Natural killer cell (primary cell): Measurements from ENCODE around the gene PET100. TPM values are rescaled to one million over a fixed set of nuclear protein-coding genes. Genes with fewer than 3 reads are reported as not detected.

Source experiments
- ATAC-seq, 3 donors: fragments of 150-1000 bp in 2 of 3; fragments of 200-7000 bp in 1 of 3; cut with Tn5 transposase; 1 replicate in 1 of 3; 2 replicates in 2 of 3; pipeline ENCODE4 v1.10.0; 2021; ENCODE audit warnings: mild to moderate bottlenecking in 2 of 3, moderate library complexity in 2 of 3
- DNase-seq, 2 donors: peaks; one replicate each; pipeline versions ENCODE4 v3.0.0 to v3.0.0-alpha.2; 2013 to 2021; ENCODE audit warnings: mixed read lengths in 1 of 2
- H3K27ac ChIP-seq: one replicate; pipeline ENCODE4 v1.5.1; 2013; ENCODE audit warnings: mild to moderate bottlenecking, low read length
- H3K27me3 ChIP-seq: one replicate; pipeline ENCODE4 v1.6.1; 2013; ENCODE audit warnings: low read length; ENCODE audit not compliant: control insufficient read depth, insufficient read depth
- H3K36me3 ChIP-seq: one replicate; pipeline ENCODE4 v1.6.1; 2013; ENCODE audit warnings: low read length; ENCODE audit not compliant: control insufficient read depth, insufficient read depth
- H3K4me1 ChIP-seq: one replicate; pipeline ENCODE4 v1.6.1; 2013; ENCODE audit warnings: low read length; ENCODE audit not compliant: control insufficient read depth, insufficient read depth
- H3K4me3 ChIP-seq: one replicate; pipeline ENCODE4 v1.5.1; 2013; ENCODE audit warnings: low read length
- H3K9me3 ChIP-seq: one replicate; pipeline ENCODE4 v1.6.1; 2013; ENCODE audit warnings: low read length; ENCODE audit not compliant: control insufficient read depth, insufficient read depth
- H3K27ac Mint-ChIP-seq, 2 donors: one replicate each; pipeline ENCODE4 v1.8.0; 2022; ENCODE audit warnings: mild to moderate bottlenecking in 2 of 2, mixed read lengths in 2 of 2, moderate library complexity in 1 of 2
- H3K27me3 Mint-ChIP-seq, 2 donors: one replicate each; pipeline ENCODE4 v1.8.0; 2022; ENCODE audit warnings: low read depth in 2 of 2, mixed read lengths in 2 of 2
- H3K36me3 Mint-ChIP-seq: one replicate; pipeline ENCODE4 v1.8.0; 2022; ENCODE audit warnings: mixed read lengths
- H3K4me1 Mint-ChIP-seq, 2 donors: one replicate each; pipeline ENCODE4 v1.8.0; 2022; ENCODE audit warnings: mixed read lengths in 2 of 2
- H3K4me3 Mint-ChIP-seq: one replicate; pipeline ENCODE4 v1.8.0; 2022; ENCODE audit warnings: mild to moderate bottlenecking, moderate library complexity, mixed read lengths
- H3K9me3 Mint-ChIP-seq, 2 donors: one replicate each; pipeline ENCODE4 v1.8.0; 2022; ENCODE audit warnings: mixed read lengths in 2 of 2
- WGBS: methylation state at CpG from one replicate; pipeline ENCODE4 v1.1.7; 2013; ENCODE audit warnings: missing lambda C conversion rate; ENCODE audit not compliant: insufficient coverage; 5-methylcytosine and 5-hydroxymethylcytosine counted together
- intact Hi-C: fragments of 100-400 bp; cut with micrococcal nuclease; formaldehyde crosslinking; loops from one replicate; pipeline ENCODE4 v1.14.2; 2022
- total RNA-seq, 4 donors: library from RNA; stranded (reverse); fragments of 120-200 nt in 1 of 4; gene quantifications; one replicate each; pipeline versions ENCODE4 v1.2.3 to v1.2.4, GENCODE V29; 2013 to 2022
- TF ChIP-seq, protein P1 (sequence below): fragments of 200-600 bp; IDR thresholded peaks from one replicate; pipeline ENCODE4 v1.8.0; 2022; ENCODE audit warnings: antibody characterized with exemption

PET100 gene
- total RNA-seq, 3 donors from 2014 or later (not counting 1 experiment from before 2014, with no cell fraction given) = 92.0 to 139 (median 106) TPM

DNA sequence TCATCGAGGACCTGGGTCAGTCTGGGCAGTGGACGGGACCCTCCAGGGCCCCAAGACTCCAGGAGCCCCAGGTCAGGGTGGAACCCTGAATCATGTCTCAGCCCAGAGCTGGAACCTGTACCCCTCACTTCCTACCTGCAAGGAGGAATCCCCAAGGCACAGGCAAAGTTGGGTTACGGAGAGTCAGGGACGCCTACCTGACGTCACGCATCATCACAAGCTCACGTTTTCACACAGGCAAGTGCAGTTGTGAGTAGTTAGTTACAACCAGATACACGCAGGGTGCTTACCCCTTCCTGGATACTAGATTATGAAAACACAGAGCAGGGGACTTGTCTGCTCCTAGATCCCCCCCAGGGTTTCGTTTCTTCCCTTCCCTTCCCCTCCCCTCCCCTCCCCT, 41.2 kb downstream of the PET100 start:
- ATAC-seq (no peak), DNase-seq (peak in 1 of 2 donors; percentile 24)
- no peaks in the 10 kb centered on the region for H3K36me3 ChIP-seq
- peaks cover 8 to 14% of the 10 kb centered on the region in 2 donors for H3K4me1 Mint-ChIP-seq
- no peaks in the 10 kb centered on the region for H3K9me3 Mint-ChIP-seq
- no peak overlapping the region for H3K27ac ChIP-seq
- intact Hi-C loops = loop anchor here (10.0 kb wide), 1 partner anchor 316 kb away; no protein-coding TSS in a partner anchor
- no peak overlapping the region for H3K4me3 ChIP-seq
- H3K27me3 Mint-ChIP-seq = peaks cover 16 to 20% of the 10 kb centered on the region in 2 donors
- TF ChIP-seq, protein P1, sequence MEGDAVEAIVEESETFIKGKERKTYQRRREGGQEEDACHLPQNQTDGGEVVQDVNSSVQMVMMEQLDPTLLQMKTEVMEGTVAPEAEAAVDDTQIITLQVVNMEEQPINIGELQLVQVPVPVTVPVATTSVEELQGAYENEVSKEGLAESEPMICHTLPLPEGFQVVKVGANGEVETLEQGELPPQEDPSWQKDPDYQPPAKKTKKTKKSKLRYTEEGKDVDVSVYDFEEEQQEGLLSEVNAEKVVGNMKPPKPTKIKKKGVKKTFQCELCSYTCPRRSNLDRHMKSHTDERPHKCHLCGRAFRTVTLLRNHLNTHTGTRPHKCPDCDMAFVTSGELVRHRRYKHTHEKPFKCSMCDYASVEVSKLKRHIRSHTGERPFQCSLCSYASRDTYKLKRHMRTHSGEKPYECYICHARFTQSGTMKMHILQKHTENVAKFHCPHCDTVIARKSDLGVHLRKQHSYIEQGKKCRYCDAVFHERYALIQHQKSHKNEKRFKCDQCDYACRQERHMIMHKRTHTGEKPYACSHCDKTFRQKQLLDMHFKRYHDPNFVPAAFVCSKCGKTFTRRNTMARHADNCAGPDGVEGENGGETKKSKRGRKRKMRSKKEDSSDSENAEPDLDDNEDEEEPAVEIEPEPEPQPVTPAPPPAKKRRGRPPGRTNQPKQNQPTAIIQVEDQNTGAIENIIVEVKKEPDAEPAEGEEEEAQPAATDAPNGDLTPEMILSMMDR = no peak
- no peak overlapping the region for H3K27ac Mint-ChIP-seq
- peaks cover 2% of the 10 kb centered on the region for H3K9me3 ChIP-seq
- 69% methylated on average over 7 of the region's 9 CpGs for WGBS
- peaks cover 3% of the 10 kb centered on the region for H3K27me3 ChIP-seq
- no peak overlapping the region for H3K4me3 Mint-ChIP-seq
- no peaks in the 10 kb centered on the region for H3K36me3 Mint-ChIP-seq
- H3K4me1 ChIP-seq = peaks cover 24% of the 10 kb centered on the region

DNA sequence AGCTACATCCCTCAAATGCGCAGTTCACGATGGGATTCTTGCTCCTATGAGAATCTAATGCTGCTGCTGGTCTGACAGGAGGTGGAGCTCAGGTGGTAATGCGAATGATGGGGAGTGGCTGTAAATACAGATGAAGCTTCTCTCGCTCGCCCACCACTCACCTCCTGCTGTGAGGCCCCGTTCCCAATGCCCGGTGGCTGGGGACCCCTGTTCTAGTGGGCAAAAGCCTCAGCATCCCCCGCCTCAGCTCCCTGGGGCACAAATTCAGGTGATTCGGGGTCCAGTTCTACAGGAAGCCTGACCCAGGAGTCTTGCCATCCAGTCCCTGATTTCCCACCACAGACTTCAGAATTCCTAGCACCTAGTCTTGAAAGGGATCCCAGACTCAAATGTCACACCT, 42.9 kb downstream of the PET100 start:
- Histone ChIP-seq H3K27me3 (peaks cover 3% of the 10 kb centered on the region), H3K9me3 (peaks cover 2% of the 10 kb centered on the region), H3K27ac (no peak overlapping the region), H3K36me3 (no peaks in the 10 kb centered on the region), H3K4me3 (no peak overlapping the region), H3K4me1 (peaks cover 37% of the 10 kb centered on the region)
- ATAC-seq (no peak), DNase-seq (no peak)
- Mint-ChIP-seq H3K27ac (no peak overlapping the region), H3K4me3 (no peak overlapping the region), H3K4me1 (peaks cover 8 to 22% of the 10 kb centered on the region in 2 donors), H3K36me3 (no peaks in the 10 kb centered on the region), H3K9me3 (no peaks in the 10 kb centered on the region), H3K27me3 (peaks cover 23 to 24% of the 10 kb centered on the region in 2 donors)
- WGBS = 71% methylated on average over 9 of the region's 9 CpGs
- TF ChIP-seq, protein P1 = no peak
- intact Hi-C loops = loop anchor here (10.0 kb wide), 1 partner anchor 318 kb away; no protein-coding TSS in a partner anchor

DNA sequence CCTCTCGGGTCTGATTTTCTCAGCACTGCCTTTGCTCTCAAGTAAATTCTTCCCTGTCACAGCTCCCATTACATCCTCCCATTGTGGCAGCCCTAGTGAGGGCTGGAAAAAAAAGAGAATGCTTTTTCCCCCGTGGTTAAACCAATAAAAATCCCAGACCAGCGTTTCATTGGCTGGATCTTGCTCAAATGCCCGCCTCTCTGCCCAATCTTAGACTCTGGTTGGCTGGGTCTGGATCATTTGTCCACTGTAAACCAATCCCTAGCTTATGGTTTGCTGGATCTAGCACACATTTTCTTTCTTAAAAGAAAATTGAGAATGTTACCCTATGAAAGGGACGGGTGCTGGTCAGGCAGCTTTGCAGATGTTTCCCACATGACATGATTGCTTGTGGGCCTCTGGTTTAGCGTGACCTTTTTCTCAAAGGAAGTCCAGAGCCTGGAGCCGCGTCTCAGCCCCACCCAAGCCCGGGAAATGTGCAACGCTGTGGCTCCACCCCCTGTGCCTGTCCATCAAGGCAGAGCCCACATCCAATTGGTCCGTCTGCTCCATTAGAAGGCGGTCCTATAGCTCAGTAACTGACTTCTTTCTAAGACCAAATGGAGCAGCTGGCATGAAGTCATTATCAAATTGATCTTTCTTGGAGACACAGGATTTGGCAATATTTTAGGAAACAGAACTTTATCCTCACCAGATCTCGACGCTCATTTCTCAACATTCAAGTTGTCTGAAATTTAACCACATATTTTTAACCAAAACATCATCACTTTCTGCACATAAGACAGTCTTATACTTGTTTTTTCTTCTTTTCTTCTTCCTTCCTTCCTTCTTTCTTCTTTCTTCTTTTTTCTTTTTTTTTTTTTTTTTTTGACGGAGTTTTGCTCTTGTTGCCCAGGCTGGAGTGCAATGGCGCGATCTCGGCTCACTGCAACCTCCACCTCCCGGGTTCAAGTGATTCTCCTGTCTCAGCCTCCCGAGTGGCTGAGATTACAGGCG, 44.7 kb downstream of the PET100 start:
- Histone ChIP-seq H3K4me3 (no peak overlapping the region), H3K27me3 (peaks cover 3% of the 10 kb centered on the region), H3K27ac (no peak overlapping the region), H3K36me3 (no peaks in the 10 kb centered on the region), H3K9me3 (peaks cover 2% of the 10 kb centered on the region), H3K4me1 (peaks cover 35% of the 10 kb centered on the region)
- H3K9me3 Mint-ChIP-seq = no peaks in the 10 kb centered on the region
- no peak overlapping the region for H3K27ac Mint-ChIP-seq
- ATAC-seq (peak; percentile 37 to 66 (median 52)), DNase-seq (peak in 1 of 2 donors; percentile 55)
- peaks cover 8 to 31% of the 10 kb centered on the region in 2 donors for H3K4me1 Mint-ChIP-seq
- intact Hi-C loops = loop anchor here (10.0 kb wide), 1 partner anchor 320 kb away; no protein-coding TSS in a partner anchor
- TF ChIP-seq, protein P1 = no peak
- 64% methylated on average over 20 of the region's 21 CpGs for WGBS
- H3K4me3 Mint-ChIP-seq = no peak overlapping the region
- no peaks in the 10 kb centered on the region for H3K36me3 Mint-ChIP-seq
- peaks cover 30% of the 10 kb centered on the region in 2 donors for H3K27me3 Mint-ChIP-seq
